HG02884 (cell line): ENCODE results near the gene GFOD2.

ENCODE experiments used
- ATAC-seq: cut with Tn5 transposase; IDR thresholded peaks from one replicate; pipeline ENCODE4 v1.9.1; 2021; ENCODE audit warnings: mild to moderate bottlenecking, moderate library complexity; ENCODE audit not compliant: unreplicated experiment

Gene GFOD2

GRCh38 chr16:67733734-67734470 is 14.8 kb upstream of the GFOD2 start:
- ATAC-seq, result no peak

GRCh38 chr16:67731753-67732095 is 12.6 kb upstream of the GFOD2 start:
- ATAC-seq, result no peak

- ATAC-seq, result no peak
Measured at GRCh38 chr16:67731071-67731752, 12.1 kb upstream of the GFOD2 start.

GRCh38 chr16:67730326-67730725 is 11.2 kb upstream of the GFOD2 start:
- no peak for ATAC-seq

GRCh38 chr16:67729636-67730248 is 10.6 kb upstream of the GFOD2 start:
- no peak for ATAC-seq

GRCh38 chr16:67727521-67728485 is 8.7 kb upstream of the GFOD2 start:
- no peak for ATAC-seq

GRCh38 chr16:67726106-67727034 is 7.3 kb upstream of the GFOD2 start:
- ATAC-seq, result no peak

GRCh38 chr16:67723911-67724305 is 4.8 kb upstream of the GFOD2 start:
- ATAC-seq, result no peak

GRCh38 chr16:67723151-67723910 is 4.2 kb upstream of the GFOD2 start:
- no peak for ATAC-seq

- ATAC-seq, result no peak
Measured at GRCh38 chr16:67720236-67720635, 1.1 kb upstream of the GFOD2 start.

- no peak for ATAC-seq
Measured at GRCh38 chr16:67719778-67720144, 645 bp upstream of the GFOD2 start.

- ATAC-seq, result no peak
Measured at GRCh38 chr16:67718668-67719047, 458 bp downstream of the GFOD2 start.

- ATAC-seq, result no peak
Measured at GRCh38 chr16:67716097-67716496, 3.0 kb downstream of the GFOD2 start.

GRCh38 chr16:67714522-67714921 is 4.6 kb downstream of the GFOD2 start:
- no peak for ATAC-seq

- ATAC-seq, result no peak
Measured at GRCh38 chr16:67713647-67714273, 5.4 kb downstream of the GFOD2 start.

GRCh38 chr16:67710607-67711006 is 8.5 kb downstream of the GFOD2 start:
- no peak for ATAC-seq

- ATAC-seq, result no peak
Measured at GRCh38 chr16:67709050-67709449, 10.1 kb downstream of the GFOD2 start.

GRCh38 chr16:67708368-67708771 is 10.7 kb downstream of the GFOD2 start:
- ATAC-seq, result no peak

GRCh38 chr16:67707790-67708189 is 11.3 kb downstream of the GFOD2 start:
- no peak for ATAC-seq
